H1 (cell line): Measurements from ENCODE around the gene CENPP. TPM values are rescaled to one million over a fixed set of nuclear protein-coding genes. Genes with fewer than 3 reads are reported as not detected.

ENCODE experiments used
- CTCF ChIA-PET: fragments of 300-600 bp; sonication (Branson Sonifier 250); formaldehyde crosslinking; loops from one replicate; lab custom pipeline; 2021; ENCODE audit not compliant: partially characterized antibody; lab: Charles Lee
- POLR2A ChIA-PET: fragments of 300-600 bp; sonication (Branson Sonifier 250); formaldehyde crosslinking; loops from one replicate; lab custom pipeline; 2021; ENCODE audit warnings: inconsistent platforms; ENCODE audit not compliant: partially characterized antibody; lab: Charles Lee
- DNase-seq, 2 experiments: peaks; one replicate each; pipeline versions ENCODE4 v3.0.0 to v3.0.0-alpha.2; 2010 to 2022; ENCODE audit warnings: low spot score in 2 of 2, low read depth in 1 of 2, mixed read lengths in 1 of 2
- FAIRE-seq: peaks from 2 replicates; lab custom pipeline; 2011; peaks lifted over from hg19 to GRCh38; lab: Jason Lieb, UNC
- H2AFZ ChIP-seq: 2 replicates; pipeline ENCODE4 v1.8.1; 2012; ENCODE audit warnings: low read length, inconsistent platforms
- H2AK5ac ChIP-seq: 2 replicates; pipeline ENCODE4 v1.6.1; 2013; ENCODE audit warnings: low read depth, low read length
- H2BK120ac ChIP-seq: replicated peaks from 2 replicates; pipeline ENCODE3; 2013; ENCODE audit warnings: low read depth, low read length, inconsistent platforms
- H2BK12ac ChIP-seq: 2 replicates; pipeline ENCODE4 v1.6.1; 2013; ENCODE audit warnings: low read depth, low read length
- H2BK15ac ChIP-seq: 2 replicates; pipeline ENCODE4 v1.6.1; 2013; ENCODE audit warnings: low read length
- H2BK20ac ChIP-seq: 2 replicates; pipeline ENCODE4 v1.6.1; 2013; ENCODE audit warnings: low read length
- H2BK5ac ChIP-seq: 2 replicates; pipeline ENCODE4 v1.6.1; 2013; ENCODE audit warnings: low read depth, low read length
- H3K14ac ChIP-seq: 2 replicates; pipeline ENCODE4 v1.6.1; 2013; ENCODE audit warnings: inconsistent platforms; ENCODE audit not compliant: insufficient read length
- H3K18ac ChIP-seq: 2 replicates; pipeline ENCODE4 v1.6.1; 2013; ENCODE audit warnings: low read length; ENCODE audit errors: extremely low read depth
- H3K23ac ChIP-seq: 2 replicates; pipeline ENCODE4 v1.6.1; 2013; ENCODE audit warnings: inconsistent platforms; ENCODE audit not compliant: insufficient read length
- H3K23me2 ChIP-seq: 2 replicates; pipeline ENCODE4 v1.6.1; 2013; ENCODE audit warnings: low read depth, low read length
- H3K27ac ChIP-seq: 2 replicates; pipeline ENCODE4 v1.6.1; 2011; ENCODE audit warnings: low read depth, low read length, inconsistent platforms
- H3K27me3 ChIP-seq, 4 experiments: replicated peaks in 1 of 4; 1 replicate in 1 of 4; 2 replicates in 3 of 4; pipeline versions ENCODE4 v1.6.1 to v1.8.1; 2011 to 2013; ENCODE audit warnings: low read length in 3 of 4, mild to moderate bottlenecking in 3 of 4, inconsistent platforms in 2 of 4, mixed read lengths in 2 of 4, moderate library complexity in 1 of 4; ENCODE audit not compliant: control insufficient read depth in 3 of 4, insufficient read depth in 3 of 4; ENCODE audit errors: extremely low read depth in 1 of 4
- H3K36me3 ChIP-seq, 4 experiments: 2 replicates each; pipeline versions ENCODE4 v1.6.1 to v1.8.1; 2011 to 2013; ENCODE audit warnings: mild to moderate bottlenecking in 4 of 4, low read length in 3 of 4, moderate library complexity in 2 of 4, control low read depth in 1 of 4, inconsistent platforms in 1 of 4; ENCODE audit not compliant: insufficient read depth in 4 of 4, control insufficient read depth in 2 of 4
- H3K4ac ChIP-seq: replicated peaks from 2 replicates; pipeline ENCODE3; 2013; ENCODE audit warnings: low read length, low read depth, mixed read lengths, inconsistent platforms; ENCODE audit not compliant: insufficient read length
- H3K4me1 ChIP-seq, 4 experiments: replicated peaks in 1 of 4; 1 replicate in 1 of 4; 2 replicates in 3 of 4; pipeline versions ENCODE4 v1.6.1 to v1.8.1; 2011 to 2013; ENCODE audit warnings: low read length in 3 of 4, inconsistent platforms in 2 of 4, mixed read lengths in 1 of 4; ENCODE audit not compliant: insufficient read depth in 4 of 4, control insufficient read depth in 3 of 4
- H3K4me2 ChIP-seq, 2 experiments: 2 replicates each; pipeline versions ENCODE4 v1.6.1 to v1.8.1; 2011 to 2013; ENCODE audit warnings: low read depth in 2 of 2, low read length in 2 of 2, control low read depth in 1 of 2, inconsistent platforms in 1 of 2, mild to moderate bottlenecking in 1 of 2; ENCODE audit not compliant: insufficient read depth in 1 of 2
- H3K4me3 ChIP-seq, 4 experiments: fragments of 200-600, 300-600 bp in 1 of 4; sonication (generic), shearing (Covaris generic), sonication (Bioruptor Twin) in 1 of 4; 2 replicates each; pipeline versions ENCODE4 v1.5.1 to v1.8.1; 2011 to 2016; ENCODE audit warnings: low read length in 4 of 4, low read depth in 3 of 4, control low read depth in 2 of 4, inconsistent platforms in 2 of 4, mild to moderate bottlenecking in 2 of 4, mixed read lengths in 1 of 4, moderate library complexity in 1 of 4; ENCODE audit not compliant: insufficient read depth in 2 of 4; ENCODE audit errors: extremely low read depth in 1 of 4
- H3K56ac ChIP-seq: replicated peaks from 2 replicates; pipeline ENCODE3; 2013; ENCODE audit warnings: low read depth, mild to moderate bottlenecking, mixed read lengths, low read length, inconsistent platforms; ENCODE audit not compliant: insufficient read length
- H3K79me1 ChIP-seq: 2 replicates; pipeline ENCODE4 v1.6.1; 2013; ENCODE audit warnings: low read depth, low read length, control low read depth
- H3K79me2 ChIP-seq, 2 experiments: 2 replicates each; pipeline versions ENCODE4 v1.6.1 to v1.8.1; 2012 to 2013; ENCODE audit warnings: low read length in 2 of 2, mild to moderate bottlenecking in 2 of 2, inconsistent platforms in 1 of 2; ENCODE audit not compliant: insufficient read depth in 2 of 2, control insufficient read depth in 1 of 2
- H3K9ac ChIP-seq, 4 experiments: replicated peaks in 1 of 4; 1 replicate in 1 of 4; 2 replicates in 3 of 4; pipeline versions ENCODE4 v1.6.1 to v1.8.1; 2011 to 2013; ENCODE audit warnings: low read depth in 3 of 4, low read length in 3 of 4, control low read depth in 2 of 4, mild to moderate bottlenecking in 2 of 4, moderate library complexity in 2 of 4, inconsistent platforms in 1 of 4; ENCODE audit errors: extremely low read depth in 1 of 4
- H3K9me3 ChIP-seq, 2 experiments: 2 replicates each; pipeline versions ENCODE4 v1.6.1 to v1.8.1; 2012 to 2013; ENCODE audit warnings: mild to moderate bottlenecking in 2 of 2, moderate library complexity in 2 of 2, control low read depth in 1 of 2, inconsistent platforms in 1 of 2, low read depth in 1 of 2, low read length in 1 of 2, mixed read lengths in 1 of 2; ENCODE audit not compliant: insufficient read depth in 2 of 2
- H4K20me1 ChIP-seq, 2 experiments: replicated peaks in 1 of 2; 2 replicates each; pipeline versions ENCODE3 to v1.8.1; 2011 to 2013; ENCODE audit warnings: inconsistent platforms in 2 of 2, low read length in 2 of 2, mild to moderate bottlenecking in 1 of 2; ENCODE audit not compliant: insufficient read depth in 2 of 2, control insufficient read depth in 1 of 2
- H4K5ac ChIP-seq: 2 replicates; pipeline ENCODE4 v1.6.1; 2013; ENCODE audit warnings: low read length, low read depth, mixed read lengths, inconsistent platforms; ENCODE audit not compliant: insufficient read length
- H4K8ac ChIP-seq: 2 replicates; pipeline ENCODE4 v1.8.0; 2013; ENCODE audit warnings: mild to moderate bottlenecking, moderate library complexity, low read length, inconsistent platforms; ENCODE audit not compliant: insufficient read depth; ENCODE audit errors: extremely low read depth
- H4K91ac ChIP-seq: replicated peaks from 2 replicates; pipeline ENCODE3; 2013; ENCODE audit warnings: low read length, mixed read lengths, inconsistent platforms; ENCODE audit not compliant: insufficient read length
- BCL11A ChIP-seq, 2 experiments: IDR thresholded peaks; one replicate each; pipeline ENCODE4 v1.6.1; 2011; ENCODE audit warnings: low read depth in 2 of 2, low read length in 2 of 2, mild to moderate bottlenecking in 2 of 2
- CBX5 ChIP-seq: fragments of 300-800, 300-1000 bp; sonication (generic); IDR thresholded peaks from 2 replicates; pipeline ENCODE4 v1.7.1; 2016; ENCODE audit warnings: antibody characterized with exemption, low read length, low read depth
- CEBPB ChIP-seq: IDR thresholded peaks from 2 replicates; pipeline ENCODE4 v1.6.1; 2012; ENCODE audit warnings: low read depth, low read length
- CHD1 ChIP-seq: IDR thresholded peaks from 2 replicates; pipeline ENCODE4 v1.6.1; 2012; ENCODE audit warnings: low read depth, low read length, improper control_type of control experiment
- NRF1 ChIP-seq: IDR thresholded peaks from 2 replicates; pipeline ENCODE4 v1.6.1; 2011; ENCODE audit warnings: mild to moderate bottlenecking, low read depth, low read length, improper control_type of control experiment
- RAD21 ChIP-seq, 2 experiments: IDR thresholded peaks in 1 of 2; conservative IDR thresholded peaks in 1 of 2; 2 replicates each; pipeline ENCODE4 v1.6.1; 2011; ENCODE audit warnings: low read depth in 2 of 2, low read length in 2 of 2, improper control_type of control experiment in 1 of 2, inconsistent platforms in 1 of 2, mild to moderate bottlenecking in 1 of 2, moderate library complexity in 1 of 2
- SRF ChIP-seq: IDR thresholded peaks from 2 replicates; pipeline ENCODE4 v1.6.1; 2011; ENCODE audit warnings: mild to moderate bottlenecking, low read depth, low read length, moderate library complexity
- TAF1 ChIP-seq: IDR thresholded peaks from 2 replicates; pipeline ENCODE4 v1.6.1; 2011; ENCODE audit warnings: mild to moderate bottlenecking, low read depth, low read length
- YY1 ChIP-seq: IDR thresholded peaks from 2 replicates; pipeline ENCODE4 v1.6.1; 2011; ENCODE audit warnings: low read depth, mild to moderate bottlenecking, low read length
- WGBS, 2 experiments: shearing (Covaris generic) in 1 of 2; methylation state at CpG; one replicate each; pipeline versions ENCODE4 v1.1.6 to v1.1.7; 2013 to 2015; ENCODE audit warnings: low lambda C conversion rate in 2 of 2, mixed read lengths in 2 of 2, inconsistent platforms in 1 of 2, low coverage in 1 of 2, missing lambda C conversion rate in 1 of 2; ENCODE audit not compliant: insufficient replicate concordance in 2 of 2, insufficient coverage in 1 of 2, insufficient read length in 1 of 2; ENCODE audit errors: extremely low coverage in 1 of 2, missing lambda C conversion rate in 1 of 2; 5-methylcytosine and 5-hydroxymethylcytosine counted together
- polyA plus RNA-seq, 7 experiments: library from polyadenylated mRNA; depleted of rRNA in 3 of 7; stranded (reverse) in 5 of 7; unstranded in 2 of 7; fragments of >200 nt in 5 of 7; fragments of 200-250 nt in 2 of 7; gene quantifications; 1 replicate in 5 of 7; 2 replicates in 1 of 7; 4 replicates in 1 of 7; pipeline versions ENCODE4 v1.2.1 to v1.2.3, GENCODE V29; 2011 to 2013; ENCODE audit warnings: missing spikeins in 2 of 7, mixed read lengths in 2 of 7
- total RNA-seq: library from RNA; stranded (reverse); fragmentation: NEBNext Ultra II Directional; extraction: Animal tissue kit (Norgen Biotek cat#: 25700); gene quantifications from 2 replicates; pipeline ENCODE4 v1.2.1, GENCODE V29; 2021
- TF ChIP-seq, protein P1 (sequence below): IDR thresholded peaks from 2 replicates; pipeline ENCODE4 v1.6.1; 2012; ENCODE audit warnings: inconsistent platforms
- TF ChIP-seq, protein P2 (sequence below): IDR thresholded peaks from 2 replicates; pipeline ENCODE4 v1.6.1; 2012; ENCODE audit warnings: inconsistent platforms

The CENPP gene
- total and polyA plus RNA-seq, 2 of the 8 experiments (the other 6 are each of a cell fraction or from before 2014, with no cell fraction given), result 2.7 to 10.8 TPM

DNA sequence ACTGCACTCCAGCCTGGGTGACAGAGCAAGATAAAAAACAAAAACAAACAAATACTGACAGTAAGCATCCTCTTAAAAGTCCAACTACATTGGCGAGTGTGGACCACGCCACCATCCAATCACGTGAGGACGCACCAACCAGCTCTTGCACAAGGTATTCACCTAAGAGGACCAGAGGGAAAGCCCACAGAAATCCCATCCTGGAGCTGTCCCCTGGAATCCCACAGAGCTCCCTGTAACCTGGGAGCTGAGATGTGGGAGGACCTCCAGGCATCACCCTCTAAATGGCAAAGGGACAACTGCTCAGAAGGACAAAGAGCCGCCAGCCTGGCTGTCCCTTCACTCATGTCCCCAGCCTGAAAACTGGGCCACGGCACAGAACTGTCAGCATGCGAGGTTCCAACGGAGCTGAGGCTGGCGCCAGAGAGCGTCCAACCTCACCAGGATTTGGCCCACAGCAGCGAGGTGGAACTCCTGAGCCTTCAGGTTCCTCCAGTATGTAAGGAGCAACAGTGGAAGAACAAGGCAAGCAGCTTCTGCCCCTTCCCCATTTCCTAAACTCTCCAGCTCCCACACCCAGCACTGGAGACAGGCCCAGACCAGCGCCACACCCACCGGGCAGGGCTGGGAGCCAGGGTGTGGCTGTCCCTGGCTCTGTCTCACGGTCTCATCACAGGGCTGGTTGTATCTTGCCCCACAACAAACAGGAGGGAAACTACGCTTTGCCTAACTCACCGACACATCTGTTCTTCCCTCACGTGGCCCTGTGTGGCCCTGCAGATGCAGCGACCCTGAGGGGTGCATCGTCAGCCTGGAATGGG is 328.9 kb downstream of the CENPP start:
- Histone ChIP-seq H3K36me3 (peaks cover 0 to 9% (median 1%) of the 10 kb centered on the region in 4 experiments; a peak in 3 of 8 replicates), H3K23me2 (no peaks in the 10 kb centered on the region), H3K18ac (no peak overlapping the region), H3K4me3 (no peak overlapping the region), H3K56ac (no peak overlapping the region), H2BK15ac (no peak overlapping the region), H4K20me1 (peaks cover 2 to 6% of the 10 kb centered on the region in 2 experiments), H3K23ac (no peak overlapping the region), H2AFZ (no peak overlapping the region), H2BK5ac (peak overlapping the region; percentile 8; the same call in 1 of the 2 replicates), H3K27me3 (no peaks in the 10 kb centered on the region), H4K91ac (no peak overlapping the region), H3K9me3 (no peaks in the 10 kb centered on the region), H3K79me2 (no peaks in the 10 kb centered on the region), H2AK5ac (no peak overlapping the region), H3K14ac (no peak overlapping the region), H3K9ac (no peak overlapping the region), H3K4ac (no peak overlapping the region), H3K27ac (no peak overlapping the region), H3K79me1 (no peaks in the 10 kb centered on the region), H2BK12ac (no peak overlapping the region), H3K4me1 (peaks cover 0 to 4% (median 1%) of the 10 kb centered on the region in 4 experiments; a peak in 4 of 7 replicates), H2BK20ac (no peak overlapping the region), H3K4me2 (no peak overlapping the region), H4K5ac (no peak overlapping the region), H4K8ac (peak overlapping the region; percentile 57; the same call in 1 of the 2 replicates), H2BK120ac (no peak overlapping the region)
- FAIRE-seq (no peak), DNase-seq (no peak)
- WGBS, 2 experiments, result 90% methylated on average over 18 of the region's 19 CpGs; no CpG with 5 or more reads in 1 of the 2 experiments
- no peak for TF ChIP-seq YY1
- no peak for TF ChIP-seq BCL11A (IDR thresholded peaks at IDR 0.05; ENCODE audit: low read depth in 2 of 2, low read length in 2 of 2)
- TF ChIP-seq CEBPB, result no peak
- TF ChIP-seq, protein P1, sequence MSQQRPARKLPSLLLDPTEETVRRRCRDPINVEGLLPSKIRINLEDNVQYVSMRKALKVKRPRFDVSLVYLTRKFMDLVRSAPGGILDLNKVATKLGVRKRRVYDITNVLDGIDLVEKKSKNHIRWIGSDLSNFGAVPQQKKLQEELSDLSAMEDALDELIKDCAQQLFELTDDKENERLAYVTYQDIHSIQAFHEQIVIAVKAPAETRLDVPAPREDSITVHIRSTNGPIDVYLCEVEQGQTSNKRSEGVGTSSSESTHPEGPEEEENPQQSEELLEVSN, result no peak
- no peak for TF ChIP-seq CHD1
- TF ChIP-seq RAD21 (IDR thresholded peaks at IDR 0.05 in 1 of 2, conservative IDR thresholded peaks at IDR 0.05 in 1 of 2; ENCODE audit: low read depth in 2 of 2, low read length in 2 of 2), result no peak
- TF ChIP-seq NRF1, result no peak
- TF ChIP-seq SRF, result no peak
- TF ChIP-seq TAF1, result no peak
- no peak for TF ChIP-seq CBX5
- TF ChIP-seq, protein P2, sequence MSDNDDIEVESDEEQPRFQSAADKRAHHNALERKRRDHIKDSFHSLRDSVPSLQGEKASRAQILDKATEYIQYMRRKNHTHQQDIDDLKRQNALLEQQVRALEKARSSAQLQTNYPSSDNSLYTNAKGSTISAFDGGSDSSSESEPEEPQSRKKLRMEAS, result no peak
- ChIA-PET CTCF (interaction anchor here (0.7 to 1.5 kb wide), 7 partner anchors 9 to 389 kb away, joined by 3 to 6 read pairs (median 3); no protein-coding TSS in a partner anchor), POLR2A (no interaction called here)
